NCI-H1417 (cell line): Measurements from ENCODE around the gene IMMP1L.
A peak's percentile ranks its signal among the peaks of the same experiment; 100 is the strongest.

ENCODE experiments used
- DNase-seq, 3 experiments: peaks; one replicate each; lab custom pipeline; 2025; lab: John Stamatoyannopoulos, UW

The IMMP1L gene

GRCh38 chr11:31474083-31474482, 35.3 kb downstream of the IMMP1L start:
- DNase-seq: no peak

- DNase-seq: no peak
Observed at GRCh38 chr11:31464436-31464835, 45.0 kb downstream of the IMMP1L start.

GRCh38 chr11:31455177-31455576, 54.2 kb downstream of the IMMP1L start:
- DNase-seq: peak in 1 of 3 experiments; percentile 62

GRCh38 chr11:31450841-31451240, 58.6 kb downstream of the IMMP1L start:
- no peak for DNase-seq

GRCh38 chr11:31449040-31449439, 60.4 kb downstream of the IMMP1L start:
- DNase-seq: no peak

- no peak for DNase-seq
Observed at GRCh38 chr11:31445621-31446020, 63.8 kb downstream of the IMMP1L start.

GRCh38 chr11:31443802-31444201, 65.6 kb downstream of the IMMP1L start:
- peak in 1 of 3 experiments; percentile 64 for DNase-seq

- DNase-seq: peak; percentile 88 to 99 (median 95)
Observed at GRCh38 chr11:31442086-31442485, 67.3 kb downstream of the IMMP1L start.

GRCh38 chr11:31441296-31441695, 68.1 kb downstream of the IMMP1L start:
- DNase-seq: peak in 1 of 3 experiments; percentile 60

GRCh38 chr11:31437742-31438435, 71.5 kb downstream of the IMMP1L start:
- no peak for DNase-seq

- peak in 2 of 3 experiments; percentile 34 to 78 for DNase-seq
Observed at GRCh38 chr11:31433851-31434250, 75.6 kb downstream of the IMMP1L start.

- no peak for DNase-seq
Observed at GRCh38 chr11:31424652-31425051, 84.8 kb downstream of the IMMP1L start.

- peak in 2 of 3 experiments; percentile 70 to 92 for DNase-seq
Observed at GRCh38 chr11:31422703-31423102, 86.7 kb downstream of the IMMP1L start.

GRCh38 chr11:31421820-31422219, 87.6 kb downstream of the IMMP1L start:
- peak in 1 of 3 experiments; percentile 61 for DNase-seq

GRCh38 chr11:31419669-31420068, 89.8 kb downstream of the IMMP1L start:
- no peak for DNase-seq

- no peak for DNase-seq
Observed at GRCh38 chr11:31419138-31419537, 90.3 kb downstream of the IMMP1L start.

- DNase-seq: no peak
Observed at GRCh38 chr11:31417816-31418215, 91.6 kb downstream of the IMMP1L start.

GRCh38 chr11:31417357-31417756, 92.1 kb downstream of the IMMP1L start:
- peak in 1 of 3 experiments; percentile 36 for DNase-seq

- DNase-seq: no peak
Observed at GRCh38 chr11:31415435-31415834, 94.0 kb downstream of the IMMP1L start.

- DNase-seq: peak in 2 of 3 experiments; percentile 7 to 45
Observed at GRCh38 chr11:31414338-31414737, 95.1 kb downstream of the IMMP1L start.

GRCh38 chr11:31412946-31413345, 96.5 kb downstream of the IMMP1L start:
- DNase-seq: no peak

GRCh38 chr11:31408201-31408600, 101.2 kb downstream of the IMMP1L start:
- no peak for DNase-seq

- no peak for DNase-seq
Observed at GRCh38 chr11:31404614-31405013, 104.8 kb downstream of the IMMP1L start.

GRCh38 chr11:31397239-31397834, 112.1 kb downstream of the IMMP1L start:
- peak; percentile 43 to 78 (median 60) for DNase-seq
